Fibroblast of lung (primary cell): Measurements from ENCODE around the gene CCR3.

Source experiments
- EZH2 ChIP-seq: IDR thresholded peaks from 2 replicates; pipeline ENCODE4 v1.5.1; 2012; ENCODE audit warnings: low read length, control low read depth, mild to moderate bottlenecking; ENCODE audit errors: missing control alignments
- TF ChIP-seq, protein P1 (sequence below), 2 donors: IDR thresholded peaks in 1 of 2; conservative IDR thresholded peaks in 1 of 2; 1 replicate in 1 of 2; 2 replicates in 1 of 2; pipeline ENCODE4 v1.5.1; 2011 to 2012; ENCODE audit warnings: low read length in 2 of 2, control low read depth in 1 of 2, inconsistent platforms in 1 of 2, low read depth in 1 of 2, mild to moderate bottlenecking in 1 of 2

DNA sequence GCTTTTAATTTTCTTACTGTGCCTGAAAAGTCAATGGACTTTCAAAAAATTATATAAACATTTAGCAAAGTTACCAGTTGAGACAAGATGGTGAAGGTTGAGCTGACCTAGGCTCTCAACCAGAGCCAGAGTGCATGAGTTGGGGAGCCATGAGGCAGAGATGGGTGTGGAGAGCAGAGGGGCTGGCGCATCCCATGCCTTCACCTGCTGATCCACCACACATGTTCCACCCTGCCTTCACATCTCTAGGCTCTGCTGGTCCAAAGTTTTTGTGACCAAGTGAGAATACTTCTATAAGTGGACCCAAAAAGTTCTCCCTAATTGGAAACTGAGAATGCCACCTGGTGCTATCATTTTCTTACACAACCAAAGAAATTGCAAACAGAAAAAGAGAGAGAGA is 47.3 kb downstream of the CCR3 start:
- no peak for TF ChIP-seq EZH2
- TF ChIP-seq, protein P1, sequence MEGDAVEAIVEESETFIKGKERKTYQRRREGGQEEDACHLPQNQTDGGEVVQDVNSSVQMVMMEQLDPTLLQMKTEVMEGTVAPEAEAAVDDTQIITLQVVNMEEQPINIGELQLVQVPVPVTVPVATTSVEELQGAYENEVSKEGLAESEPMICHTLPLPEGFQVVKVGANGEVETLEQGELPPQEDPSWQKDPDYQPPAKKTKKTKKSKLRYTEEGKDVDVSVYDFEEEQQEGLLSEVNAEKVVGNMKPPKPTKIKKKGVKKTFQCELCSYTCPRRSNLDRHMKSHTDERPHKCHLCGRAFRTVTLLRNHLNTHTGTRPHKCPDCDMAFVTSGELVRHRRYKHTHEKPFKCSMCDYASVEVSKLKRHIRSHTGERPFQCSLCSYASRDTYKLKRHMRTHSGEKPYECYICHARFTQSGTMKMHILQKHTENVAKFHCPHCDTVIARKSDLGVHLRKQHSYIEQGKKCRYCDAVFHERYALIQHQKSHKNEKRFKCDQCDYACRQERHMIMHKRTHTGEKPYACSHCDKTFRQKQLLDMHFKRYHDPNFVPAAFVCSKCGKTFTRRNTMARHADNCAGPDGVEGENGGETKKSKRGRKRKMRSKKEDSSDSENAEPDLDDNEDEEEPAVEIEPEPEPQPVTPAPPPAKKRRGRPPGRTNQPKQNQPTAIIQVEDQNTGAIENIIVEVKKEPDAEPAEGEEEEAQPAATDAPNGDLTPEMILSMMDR (conservative IDR thresholded peaks at IDR 0.05 in 1 of 2, IDR thresholded peaks at IDR 0.05 in 1 of 2; ENCODE audit: low read depth in 1 of 2, low read length in 2 of 2), result no peak
